Spleen (tissue), 11 donors: ENCODE data around the gene BTBD16. TPM values are rescaled to one million over a fixed set of nuclear protein-coding genes. Genes with fewer than 3 reads are reported as not detected.

Experiments used
- DNase-seq: peaks from one replicate; pipeline ENCODE4 v3.0.0-alpha.2; 2020
- H3K27ac ChIP-seq, 8 donors: fragments of 200-600 bp; sonication (generic) in 7 of 8; 1 replicate in 4 of 8; 2 replicates in 4 of 8; pipeline versions ENCODE4 v1.5.0 to v1.8.0; 2016 to 2021; ENCODE audit warnings: inconsistent platforms in 4 of 8, mild to moderate bottlenecking in 4 of 8, moderate library complexity in 1 of 8
- H3K27me3 ChIP-seq, 7 donors: fragments of 200-600 bp; sonication (generic) in 6 of 7; replicated peaks in 1 of 7; 1 replicate in 4 of 7; 2 replicates in 3 of 7; pipeline versions ENCODE4 v1.5.0 to v1.8.0; 2016 to 2021; ENCODE audit warnings: inconsistent platforms in 3 of 7, mild to moderate bottlenecking in 1 of 7
- H3K36me3 ChIP-seq, 6 donors: fragments of 200-600 bp; sonication (generic) in 5 of 6; 1 replicate in 4 of 6; 2 replicates in 2 of 6; pipeline versions ENCODE4 v1.5.0 to v1.8.0; 2016 to 2021; ENCODE audit warnings: inconsistent platforms in 2 of 6
- H3K4me1 ChIP-seq, 6 donors: fragments of 200-600 bp; sonication (generic) in 5 of 6; 1 replicate in 3 of 6; 2 replicates in 3 of 6; pipeline versions ENCODE4 v1.5.0 to v1.8.0; 2016 to 2021; ENCODE audit warnings: inconsistent platforms in 3 of 6
- H3K4me3 ChIP-seq, 8 donors: fragments of 200-600 bp; sonication (generic) in 7 of 8; 1 replicate in 4 of 8; 2 replicates in 4 of 8; pipeline versions ENCODE4 v1.5.0 to v1.8.0; 2016 to 2021; ENCODE audit warnings: inconsistent platforms in 4 of 8, mild to moderate bottlenecking in 4 of 8, moderate library complexity in 2 of 8
- H3K9me3 ChIP-seq, 8 donors: fragments of 200-600 bp; sonication (generic) in 7 of 8; 1 replicate in 4 of 8; 2 replicates in 4 of 8; pipeline versions ENCODE4 v1.5.0 to v1.8.0; 2016 to 2021; ENCODE audit warnings: inconsistent platforms in 4 of 8
- POLR2A ChIP-seq, 3 donors: fragments of 450-650 bp; IDR thresholded peaks; one replicate each; pipeline ENCODE4 v1.5.1; 2017; ENCODE audit warnings: antibody characterized with exemption in 3 of 3, mild to moderate bottlenecking in 1 of 3
- POLR2AphosphoS5 ChIP-seq, 3 donors: sonication (generic); formaldehyde crosslinking; IDR thresholded peaks; one replicate each; pipeline ENCODE4 v1.5.1; 2017; ENCODE audit warnings: antibody characterized with exemption in 3 of 3
- WGBS, 5 donors: extraction: QIAGEN DNeasy Blood & Tissue Kit in 3 of 5; methylation state at CpG; one replicate each; pipeline versions ENCODE4 v1.1.5 to v1.1.7; 2013 to 2018; 5-methylcytosine and 5-hydroxymethylcytosine counted together
- intact Hi-C: fragments of 100-400 bp; cut with DNase I; formaldehyde crosslinking; loops from one replicate; pipeline ENCODE4 v1.15.0; 2023; ENCODE audit warnings: low total_unique reads
- polyA plus RNA-seq, 3 donors: library from polyadenylated mRNA; stranded (reverse); fragments of 200-250 nt; gene quantifications; one replicate each; pipeline ENCODE4 v1.2.1, GENCODE V29; 2013
- total RNA-seq, 7 donors: library from RNA; depleted of rRNA in 3 of 7; stranded (reverse); fragments of >200 nt in 3 of 7; fragmentation: NEBNext Ultra II Directional in 4 of 7; extraction: Animal tissue kit (Norgen Biotek cat#: 25700) in 4 of 7; gene quantifications; one replicate each; pipeline versions ENCODE4 v1.1.0 to v1.2.1, GENCODE V29; 2016 to 2021
- TF ChIP-seq, protein P1 (sequence below), 11 experiments: fragments of 200-600 bp in 7 of 11; fragments of 450-650 bp in 4 of 11; sonication (generic) in 4 of 11; IDR thresholded peaks in 8 of 11; conservative IDR thresholded peaks in 3 of 11; 1 replicate in 7 of 11; 2 replicates in 4 of 11; pipeline versions ENCODE4 v1.4.0 to v1.8.0; 2016 to 2021; ENCODE audit warnings: antibody characterized with exemption in 11 of 11, inconsistent platforms in 4 of 11, mild to moderate bottlenecking in 1 of 11
- donor health status: healthy with polysubstance abuse.
- donor health status: DM: no; HTN: no; CAD: no; lungs with moderate emphysema.
- donor health status: DM: no; HTN: no; CAD: no.
- donor health status: Bipolar disorder and iron deficiency.
- donor health status: healthy.
- donor health status: DM: no; HTN: no; CAD: no.
- donor health status: DM: yes; HTN: yes; CAD: no.

The BTBD16 gene
- total and polyA plus RNA-seq, 10 donors: 0.04 to 0.10 TPM; not detected in 8

DNA sequence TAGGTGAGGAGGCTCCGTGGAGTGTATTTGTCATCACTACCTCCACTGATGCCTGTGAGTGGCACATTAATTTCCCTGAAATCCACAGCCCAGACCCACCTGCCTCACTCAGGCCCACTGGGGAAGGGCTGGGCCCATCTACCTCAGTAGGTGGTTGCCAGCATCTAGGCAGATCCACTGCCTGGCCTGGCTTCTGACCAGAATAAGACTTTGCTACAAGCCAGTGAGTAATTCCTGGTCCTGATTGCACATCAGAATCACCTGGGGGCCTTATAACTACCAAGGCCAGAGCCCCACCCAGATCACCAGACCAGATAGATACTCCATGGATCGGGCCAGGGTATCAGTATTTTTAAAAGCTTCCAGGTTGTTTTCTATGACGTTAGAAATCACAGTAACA lies 65.9 kb downstream of the BTBD16 start:
- H3K4me3 ChIP-seq: no peak overlapping the region
- no peaks in the 10 kb centered on the region for H3K36me3 ChIP-seq
- 64 to 82% (median 76%) methylated on average over 3 of the region's 3 CpGs for WGBS, 5 donors
- no peaks in the 10 kb centered on the region for H3K9me3 ChIP-seq
- intact Hi-C loops: no loop called here
- no peak for DNase-seq
- H3K4me1 ChIP-seq: no peaks in the 10 kb centered on the region
- TF ChIP-seq POLR2A (IDR thresholded peaks at IDR 0.05): no peak
- no peak for TF ChIP-seq POLR2AphosphoS5 (IDR thresholded peaks at IDR 0.05)
- TF ChIP-seq, protein P1, sequence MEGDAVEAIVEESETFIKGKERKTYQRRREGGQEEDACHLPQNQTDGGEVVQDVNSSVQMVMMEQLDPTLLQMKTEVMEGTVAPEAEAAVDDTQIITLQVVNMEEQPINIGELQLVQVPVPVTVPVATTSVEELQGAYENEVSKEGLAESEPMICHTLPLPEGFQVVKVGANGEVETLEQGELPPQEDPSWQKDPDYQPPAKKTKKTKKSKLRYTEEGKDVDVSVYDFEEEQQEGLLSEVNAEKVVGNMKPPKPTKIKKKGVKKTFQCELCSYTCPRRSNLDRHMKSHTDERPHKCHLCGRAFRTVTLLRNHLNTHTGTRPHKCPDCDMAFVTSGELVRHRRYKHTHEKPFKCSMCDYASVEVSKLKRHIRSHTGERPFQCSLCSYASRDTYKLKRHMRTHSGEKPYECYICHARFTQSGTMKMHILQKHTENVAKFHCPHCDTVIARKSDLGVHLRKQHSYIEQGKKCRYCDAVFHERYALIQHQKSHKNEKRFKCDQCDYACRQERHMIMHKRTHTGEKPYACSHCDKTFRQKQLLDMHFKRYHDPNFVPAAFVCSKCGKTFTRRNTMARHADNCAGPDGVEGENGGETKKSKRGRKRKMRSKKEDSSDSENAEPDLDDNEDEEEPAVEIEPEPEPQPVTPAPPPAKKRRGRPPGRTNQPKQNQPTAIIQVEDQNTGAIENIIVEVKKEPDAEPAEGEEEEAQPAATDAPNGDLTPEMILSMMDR (IDR thresholded peaks at IDR 0.05 in 8 of 11, conservative IDR thresholded peaks at IDR 0.05 in 3 of 11): no peak
- H3K27me3 ChIP-seq: peaks cover 0 to 31% (median 0%) of the 10 kb centered on the region in 7 donors
- H3K27ac ChIP-seq: no peak overlapping the region

DNA sequence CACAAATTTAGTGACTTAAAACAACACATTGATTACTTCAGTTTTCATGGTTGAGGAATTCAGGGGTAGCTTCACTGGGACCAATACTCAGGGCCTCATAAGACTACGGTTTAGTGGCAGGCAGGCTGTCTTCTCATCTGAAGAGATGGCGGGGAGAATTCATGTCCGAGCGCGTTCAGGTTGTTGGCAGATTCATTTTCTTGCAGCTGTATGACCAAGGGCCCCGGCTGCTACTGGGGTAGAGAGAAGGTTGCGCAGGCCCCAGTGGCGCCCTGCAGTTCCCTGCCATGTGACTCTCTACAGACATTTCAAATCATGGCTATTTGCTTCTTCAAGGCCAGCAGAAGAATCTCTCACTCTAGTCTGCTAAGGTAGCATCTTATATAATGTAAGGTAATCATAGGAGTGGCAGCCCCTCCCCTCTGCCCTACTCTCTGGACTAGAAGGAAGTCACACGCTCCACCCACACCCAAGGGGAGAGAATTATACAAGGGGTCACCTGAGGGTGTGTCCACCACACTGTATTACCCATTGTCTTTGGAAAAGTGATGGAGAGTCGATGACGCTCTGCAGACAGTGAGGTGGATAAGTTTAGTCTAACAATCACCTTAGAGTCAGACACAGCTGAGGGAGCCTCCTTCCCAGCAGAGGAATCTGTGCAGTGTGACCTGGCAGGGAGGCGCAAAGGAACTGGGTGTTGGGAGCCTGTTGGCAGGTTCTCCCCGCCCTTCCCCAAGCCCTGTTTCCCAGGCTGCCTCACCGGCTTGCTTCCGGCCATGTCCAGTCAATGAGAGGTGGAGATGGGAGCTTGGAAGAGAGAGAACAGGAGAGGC lies 67.7 kb downstream of the BTBD16 start:
- H3K27ac ChIP-seq: no peak overlapping the region
- DNase-seq: no peak
- no peak overlapping the region for H3K4me3 ChIP-seq
- peaks cover 0 to 21% (median 0%) of the 10 kb centered on the region in 7 donors for H3K27me3 ChIP-seq
- 80 to 93% (median 89%) methylated on average over 13 to 15 of the region's 15 CpGs for WGBS, 5 donors
- intact Hi-C loops: no loop called here
- no peaks in the 10 kb centered on the region for H3K9me3 ChIP-seq
- H3K4me1 ChIP-seq: peaks cover 0 to 9% (median 0%) of the 10 kb centered on the region in 6 donors
- H3K36me3 ChIP-seq: no peaks in the 10 kb centered on the region
- TF ChIP-seq POLR2AphosphoS5 (IDR thresholded peaks at IDR 0.05): no peak
- no peak for TF ChIP-seq POLR2A (IDR thresholded peaks at IDR 0.05)
- TF ChIP-seq, protein P1 (IDR thresholded peaks at IDR 0.05 in 8 of 11, conservative IDR thresholded peaks at IDR 0.05 in 3 of 11): no peak

DNA sequence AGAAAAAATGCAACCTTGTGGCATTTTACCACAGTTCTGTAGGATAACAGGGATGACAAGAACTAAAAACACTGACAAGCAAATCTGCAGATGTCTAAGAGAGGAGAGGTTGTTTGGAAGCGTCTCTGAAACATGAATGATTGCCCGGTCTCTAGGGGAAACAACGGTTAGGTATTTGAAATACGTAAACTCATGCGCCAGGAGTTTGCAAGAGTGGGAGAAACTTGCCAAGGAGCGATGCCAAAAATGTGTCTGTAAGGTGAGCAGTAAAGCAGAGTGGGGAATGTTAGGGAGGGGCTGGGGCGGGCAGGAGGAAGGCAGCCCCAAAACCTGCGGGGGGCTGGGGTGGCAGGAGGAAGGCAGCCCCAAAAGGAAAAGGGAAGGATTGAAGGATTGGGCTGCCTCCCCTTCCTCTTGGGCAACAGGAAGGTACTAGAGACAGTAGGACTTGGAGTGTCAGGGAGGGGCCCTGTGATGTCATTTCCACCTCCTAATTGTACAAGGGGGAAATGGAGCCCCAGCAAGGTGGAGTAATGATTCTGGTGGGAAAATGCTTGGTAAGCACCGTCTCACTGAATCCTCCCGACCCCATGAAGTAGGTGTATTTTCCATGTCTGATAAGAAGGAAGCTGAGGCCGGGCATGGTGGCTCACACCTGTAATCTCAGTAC lies 70.2 kb downstream of the BTBD16 start:
- H3K27ac ChIP-seq: no peak overlapping the region
- no peaks in the 10 kb centered on the region for H3K36me3 ChIP-seq
- H3K4me3 ChIP-seq: no peak overlapping the region
- no peaks in the 10 kb centered on the region for H3K9me3 ChIP-seq
- H3K4me1 ChIP-seq: peaks cover 0 to 9% (median 0%) of the 10 kb centered on the region in 6 donors
- TF ChIP-seq POLR2A (IDR thresholded peaks at IDR 0.05): no peak
- TF ChIP-seq, protein P1 (IDR thresholded peaks at IDR 0.05 in 8 of 11, conservative IDR thresholded peaks at IDR 0.05 in 3 of 11): no peak
- no peak for TF ChIP-seq POLR2AphosphoS5 (IDR thresholded peaks at IDR 0.05)
- intact Hi-C loops: loop anchor here (5.0 kb wide), 1 partner anchor 226 kb away; no protein-coding TSS in a partner anchor
- DNase-seq: no peak
- H3K27me3 ChIP-seq: peaks cover 0 to 8% (median 0%) of the 10 kb centered on the region in 7 donors
- 68 to 76% (median 72%) methylated on average over 11 of the region's 11 CpGs for WGBS, 5 donors
